ENCODE data around the gene KIAA0586. TPM values are rescaled to one million over a fixed set of nuclear protein-coding genes. Genes with fewer than 3 reads are reported as not detected.

The KIAA0586 gene
- total and polyA plus RNA-seq, 2 of the 13 experiments (the other 11 are each of a cell fraction or from before 2014, with no cell fraction given), result 12.6 to 25.2 TPM

- TF ChIP-seq ZNF33A (CRISPR knock-in tag; IDR thresholded peaks at IDR 0.05; ENCODE audit: borderline replicate concordance) (no peak), SPEN (CRISPR knock-in tag; IDR thresholded peaks at IDR 0.05; ENCODE audit: low read depth) (peak; percentile 56), SIN3A (IDR thresholded peaks at IDR 0.05; ENCODE audit: borderline replicate concordance, low read depth, low read length) (peak; percentile 93), KLF6 (CRISPR knock-in tag; IDR thresholded peaks at IDR 0.05) (0 out of 2 replicates have a peak, but pooled peaks have one; percentile 10), EZH2 (conservative IDR thresholded peaks at IDR 0.05; ENCODE audit: low read depth, low read length) (no peak), ZSCAN12 (CRISPR knock-in tag; IDR thresholded peaks at IDR 0.05) (no peak; the same call in 1 of the 2 replicates), RFX1 (IDR thresholded peaks at IDR 0.05) (no peak), MTA1 (CRISPR knock-in tag; IDR thresholded peaks at IDR 0.05; ENCODE audit: borderline replicate concordance) (no peak), TAF1 (CRISPR knock-in tag; IDR thresholded peaks at IDR 0.05) (peak; percentile 67), ZNF570 (CRISPR knock-in tag; IDR thresholded peaks at IDR 0.05; ENCODE audit: borderline replicate concordance) (no peak), BCL6 (CRISPR knock-in tag; IDR thresholded peaks at IDR 0.05) (no peak), ZIK1 (CRISPR knock-in tag; IDR thresholded peaks at IDR 0.05; ENCODE audit: borderline replicate concordance, low read depth) (no peak), SKIL (CRISPR knock-in tag; IDR thresholded peaks at IDR 0.05; ENCODE audit: borderline replicate concordance) (0 out of 2 replicates have a peak, but pooled peaks have one; percentile 19), CREM (IDR thresholded peaks at IDR 0.05) (peak; percentile 66), CREM (CRISPR knock-in tag; IDR thresholded peaks at IDR 0.05) (no peak), NRL (CRISPR knock-in tag; IDR thresholded peaks at IDR 0.05; ENCODE audit: borderline replicate concordance) (no peak)
- TF ChIP-seq, protein P1, sequence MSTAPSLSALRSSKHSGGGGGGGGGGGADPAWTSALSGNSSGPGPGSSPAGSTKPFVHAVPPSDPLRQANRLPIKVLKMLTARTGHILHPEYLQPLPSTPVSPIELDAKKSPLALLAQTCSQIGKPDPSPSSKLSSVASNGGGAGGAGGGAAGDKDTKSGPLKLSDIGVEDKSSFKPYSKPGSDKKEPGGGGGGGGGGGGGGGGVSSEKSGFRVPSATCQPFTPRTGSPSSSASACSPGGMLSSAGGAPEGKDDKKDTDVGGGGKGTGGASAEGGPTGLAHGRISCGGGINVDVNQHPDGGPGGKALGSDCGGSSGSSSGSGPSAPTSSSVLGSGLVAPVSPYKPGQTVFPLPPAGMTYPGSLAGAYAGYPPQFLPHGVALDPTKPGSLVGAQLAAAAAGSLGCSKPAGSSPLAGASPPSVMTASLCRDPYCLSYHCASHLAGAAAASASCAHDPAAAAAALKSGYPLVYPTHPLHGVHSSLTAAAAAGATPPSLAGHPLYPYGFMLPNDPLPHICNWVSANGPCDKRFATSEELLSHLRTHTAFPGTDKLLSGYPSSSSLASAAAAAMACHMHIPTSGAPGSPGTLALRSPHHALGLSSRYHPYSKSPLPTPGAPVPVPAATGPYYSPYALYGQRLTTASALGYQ (CRISPR knock-in tag; IDR thresholded peaks at IDR 0.05), result 0 out of 2 replicates have a peak, but pooled peaks have one; percentile 27
- TF ChIP-seq, protein P2, sequence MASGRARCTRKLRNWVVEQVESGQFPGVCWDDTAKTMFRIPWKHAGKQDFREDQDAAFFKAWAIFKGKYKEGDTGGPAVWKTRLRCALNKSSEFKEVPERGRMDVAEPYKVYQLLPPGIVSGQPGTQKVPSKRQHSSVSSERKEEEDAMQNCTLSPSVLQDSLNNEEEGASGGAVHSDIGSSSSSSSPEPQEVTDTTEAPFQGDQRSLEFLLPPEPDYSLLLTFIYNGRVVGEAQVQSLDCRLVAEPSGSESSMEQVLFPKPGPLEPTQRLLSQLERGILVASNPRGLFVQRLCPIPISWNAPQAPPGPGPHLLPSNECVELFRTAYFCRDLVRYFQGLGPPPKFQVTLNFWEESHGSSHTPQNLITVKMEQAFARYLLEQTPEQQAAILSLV (CRISPR knock-in tag; IDR thresholded peaks at IDR 0.05; ENCODE audit: borderline replicate concordance), result 0 out of 2 replicates have a peak, but pooled peaks have one; percentile 17
- TF ChIP-seq, protein P3, sequence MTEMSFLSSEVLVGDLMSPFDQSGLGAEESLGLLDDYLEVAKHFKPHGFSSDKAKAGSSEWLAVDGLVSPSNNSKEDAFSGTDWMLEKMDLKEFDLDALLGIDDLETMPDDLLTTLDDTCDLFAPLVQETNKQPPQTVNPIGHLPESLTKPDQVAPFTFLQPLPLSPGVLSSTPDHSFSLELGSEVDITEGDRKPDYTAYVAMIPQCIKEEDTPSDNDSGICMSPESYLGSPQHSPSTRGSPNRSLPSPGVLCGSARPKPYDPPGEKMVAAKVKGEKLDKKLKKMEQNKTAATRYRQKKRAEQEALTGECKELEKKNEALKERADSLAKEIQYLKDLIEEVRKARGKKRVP (CRISPR knock-in tag; IDR thresholded peaks at IDR 0.05), result 0 out of 4 replicates have a peak, but pooled peaks of 1 of the 2 experiments have one; percentile 38
- TF ChIP-seq, protein P4, sequence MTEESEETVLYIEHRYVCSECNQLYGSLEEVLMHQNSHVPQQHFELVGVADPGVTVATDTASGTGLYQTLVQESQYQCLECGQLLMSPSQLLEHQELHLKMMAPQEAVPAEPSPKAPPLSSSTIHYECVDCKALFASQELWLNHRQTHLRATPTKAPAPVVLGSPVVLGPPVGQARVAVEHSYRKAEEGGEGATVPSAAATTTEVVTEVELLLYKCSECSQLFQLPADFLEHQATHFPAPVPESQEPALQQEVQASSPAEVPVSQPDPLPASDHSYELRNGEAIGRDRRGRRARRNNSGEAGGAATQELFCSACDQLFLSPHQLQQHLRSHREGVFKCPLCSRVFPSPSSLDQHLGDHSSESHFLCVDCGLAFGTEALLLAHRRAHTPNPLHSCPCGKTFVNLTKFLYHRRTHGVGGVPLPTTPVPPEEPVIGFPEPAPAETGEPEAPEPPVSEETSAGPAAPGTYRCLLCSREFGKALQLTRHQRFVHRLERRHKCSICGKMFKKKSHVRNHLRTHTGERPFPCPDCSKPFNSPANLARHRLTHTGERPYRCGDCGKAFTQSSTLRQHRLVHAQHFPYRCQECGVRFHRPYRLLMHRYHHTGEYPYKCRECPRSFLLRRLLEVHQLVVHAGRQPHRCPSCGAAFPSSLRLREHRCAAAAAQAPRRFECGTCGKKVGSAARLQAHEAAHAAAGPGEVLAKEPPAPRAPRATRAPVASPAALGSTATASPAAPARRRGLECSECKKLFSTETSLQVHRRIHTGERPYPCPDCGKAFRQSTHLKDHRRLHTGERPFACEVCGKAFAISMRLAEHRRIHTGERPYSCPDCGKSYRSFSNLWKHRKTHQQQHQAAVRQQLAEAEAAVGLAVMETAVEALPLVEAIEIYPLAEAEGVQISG (CRISPR knock-in tag; IDR thresholded peaks at IDR 0.05), result 0 out of 2 replicates have a peak, but pooled peaks have one; percentile 43
Measured at GRCh38 chr14:58427281-58428117, at the start of gene KIAA0586, which contains the start of gene TIMM9 (continued).

Data from HepG2 (cell line).